Measurements from ENCODE around the gene TSN.
"Not testable (repeated sequence)": the region's sequence is repeated elsewhere in the genome, so short reads cannot be mapped to it uniquely, and the experiment has no call there.

TSN gene

GRCh38 chr2:121801916-121802315 lies 46.5 kb downstream of the TSN start:
- DNase-seq (ENCODE audit: low read depth in 3 of 3) = no peak

- no peak for DNase-seq (ENCODE audit: low read depth in 3 of 3)
Measured at GRCh38 chr2:121803503-121803902, 48.1 kb downstream of the TSN start.

- no peak for DNase-seq (ENCODE audit: low read depth in 3 of 3)
Measured at GRCh38 chr2:121804340-121804739, 48.9 kb downstream of the TSN start.

- no peak for DNase-seq (ENCODE audit: low read depth in 3 of 3)
Measured at GRCh38 chr2:121804997-121805765, 49.7 kb downstream of the TSN start.

- no peak for DNase-seq (ENCODE audit: low read depth in 3 of 3)
Measured at GRCh38 chr2:121805766-121806143, 50.3 kb downstream of the TSN start.

- DNase-seq (ENCODE audit: low read depth in 3 of 3) = not testable (repeated sequence)
Measured at GRCh38 chr2:121807771-121808170, 52.3 kb downstream of the TSN start.

GRCh38 chr2:121809607-121810006 lies 54.2 kb downstream of the TSN start:
- no peak for DNase-seq (ENCODE audit: low read depth in 3 of 3)

- DNase-seq (ENCODE audit: low read depth in 3 of 3) = no peak
Measured at GRCh38 chr2:121810959-121811853, 55.8 kb downstream of the TSN start.

GRCh38 chr2:121813083-121813482 lies 57.6 kb downstream of the TSN start:
- DNase-seq (ENCODE audit: low read depth in 3 of 3) = not testable (repeated sequence)

GRCh38 chr2:121815216-121815615 lies 59.8 kb downstream of the TSN start:
- no peak for DNase-seq (ENCODE audit: low read depth in 3 of 3)

- no peak for DNase-seq (ENCODE audit: low read depth in 3 of 3)
Measured at GRCh38 chr2:121816797-121817196, 61.3 kb downstream of the TSN start.

- not testable (repeated sequence) for DNase-seq (ENCODE audit: low read depth in 3 of 3)
Measured at GRCh38 chr2:121817304-121817703, 61.9 kb downstream of the TSN start.

Measured in stimulated activated CD4-positive, alpha-beta T cell treated with anti-CD3 and anti-CD28 coated beads, TNF-alpha, amount 100 ng/mL, for 24 hours (primary cell).